Liver (tissue), 3 donors: Measurements from ENCODE around the gene RAD51.

Experiments
- EGR1 ChIP-seq, 2 donors: IDR thresholded peaks; 2 replicates each; pipeline ENCODE4 v1.6.1; 2016 to 2018; ENCODE audit warnings: antibody characterized with exemption in 2 of 2, low read depth in 2 of 2
- FOXA1 ChIP-seq: IDR thresholded peaks from 2 replicates; pipeline ENCODE4 v1.6.1; 2016; ENCODE audit warnings: antibody characterized with exemption
- GABPA ChIP-seq, 2 donors: IDR thresholded peaks in 1 of 2; conservative IDR thresholded peaks in 1 of 2; 2 replicates each; pipeline ENCODE4 v1.6.1; 2016; ENCODE audit warnings: antibody characterized with exemption in 2 of 2, mild to moderate bottlenecking in 1 of 2, moderate library complexity in 1 of 2
- JUND ChIP-seq, 2 donors: IDR thresholded peaks; 2 replicates each; pipeline ENCODE4 v1.6.1; 2016; ENCODE audit warnings: antibody characterized with exemption in 2 of 2
- NR2F2 ChIP-seq: IDR thresholded peaks from 2 replicates; pipeline ENCODE4 v1.6.1; 2016; ENCODE audit warnings: antibody characterized with exemption
- RAD21 ChIP-seq, 2 donors: IDR thresholded peaks; 2 replicates each; pipeline ENCODE4 v1.6.1; 2016; ENCODE audit warnings: antibody characterized with exemption in 2 of 2, mild to moderate bottlenecking in 2 of 2
- SP1 ChIP-seq: IDR thresholded peaks from 2 replicates; pipeline ENCODE4 v1.6.1; 2018; ENCODE audit warnings: antibody characterized with exemption, mild to moderate bottlenecking
- TAF1 ChIP-seq: conservative IDR thresholded peaks from 2 replicates; pipeline ENCODE4 v1.6.1; 2016; ENCODE audit warnings: antibody characterized with exemption, mild to moderate bottlenecking
- YY1 ChIP-seq: IDR thresholded peaks from 2 replicates; pipeline ENCODE4 v1.6.1; 2016; ENCODE audit warnings: antibody characterized with exemption, mild to moderate bottlenecking
- TF ChIP-seq, protein P1 (sequence below): fragments of 150-350 bp; IDR thresholded peaks from 2 replicates; pipeline ENCODE4 v1.5.1; 2017; ENCODE audit warnings: improper control_type of control experiment, low read depth, low read length; ENCODE audit not compliant: missing input control
- TF ChIP-seq, protein P2 (sequence below): IDR thresholded peaks from 2 replicates; pipeline ENCODE4 v1.6.1; 2016; ENCODE audit warnings: antibody characterized with exemption
- TF ChIP-seq, protein P3 (sequence below): IDR thresholded peaks from 2 replicates; pipeline ENCODE4 v1.6.1; 2016; ENCODE audit warnings: antibody characterized with exemption
- TF ChIP-seq, protein P4 (sequence below): IDR thresholded peaks from 2 replicates; pipeline ENCODE4 v1.6.1; 2016; ENCODE audit warnings: antibody characterized with exemption
- TF ChIP-seq, protein P5 (sequence below): IDR thresholded peaks from 2 replicates; pipeline ENCODE4 v1.6.1; 2016; ENCODE audit warnings: antibody characterized with exemption, mild to moderate bottlenecking
- donor health status: healthy.
- donor health status: healthy.

DNA sequence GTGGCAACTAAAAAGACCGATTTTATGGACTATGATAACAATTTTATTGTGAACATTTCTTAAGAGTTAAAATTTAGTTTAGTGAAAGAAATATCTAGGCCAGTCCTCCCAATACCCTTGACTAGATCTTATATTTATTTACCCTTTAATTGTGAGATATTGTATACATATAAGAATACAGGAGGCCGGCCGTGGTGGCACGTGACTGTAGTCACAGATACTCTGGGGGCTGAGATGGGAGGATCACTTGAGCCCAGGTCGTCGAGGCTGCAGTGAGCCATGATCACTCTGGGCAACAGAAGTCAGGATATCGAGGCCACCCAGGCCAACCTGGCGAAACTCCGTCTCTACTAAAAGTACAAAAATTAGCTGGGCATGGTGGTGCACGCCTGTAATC is 60.8 kb downstream of the RAD51 start:
- TF ChIP-seq, protein P1, sequence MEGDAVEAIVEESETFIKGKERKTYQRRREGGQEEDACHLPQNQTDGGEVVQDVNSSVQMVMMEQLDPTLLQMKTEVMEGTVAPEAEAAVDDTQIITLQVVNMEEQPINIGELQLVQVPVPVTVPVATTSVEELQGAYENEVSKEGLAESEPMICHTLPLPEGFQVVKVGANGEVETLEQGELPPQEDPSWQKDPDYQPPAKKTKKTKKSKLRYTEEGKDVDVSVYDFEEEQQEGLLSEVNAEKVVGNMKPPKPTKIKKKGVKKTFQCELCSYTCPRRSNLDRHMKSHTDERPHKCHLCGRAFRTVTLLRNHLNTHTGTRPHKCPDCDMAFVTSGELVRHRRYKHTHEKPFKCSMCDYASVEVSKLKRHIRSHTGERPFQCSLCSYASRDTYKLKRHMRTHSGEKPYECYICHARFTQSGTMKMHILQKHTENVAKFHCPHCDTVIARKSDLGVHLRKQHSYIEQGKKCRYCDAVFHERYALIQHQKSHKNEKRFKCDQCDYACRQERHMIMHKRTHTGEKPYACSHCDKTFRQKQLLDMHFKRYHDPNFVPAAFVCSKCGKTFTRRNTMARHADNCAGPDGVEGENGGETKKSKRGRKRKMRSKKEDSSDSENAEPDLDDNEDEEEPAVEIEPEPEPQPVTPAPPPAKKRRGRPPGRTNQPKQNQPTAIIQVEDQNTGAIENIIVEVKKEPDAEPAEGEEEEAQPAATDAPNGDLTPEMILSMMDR, result no peak
- TF ChIP-seq, protein P2, sequence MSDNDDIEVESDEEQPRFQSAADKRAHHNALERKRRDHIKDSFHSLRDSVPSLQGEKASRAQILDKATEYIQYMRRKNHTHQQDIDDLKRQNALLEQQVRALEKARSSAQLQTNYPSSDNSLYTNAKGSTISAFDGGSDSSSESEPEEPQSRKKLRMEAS, result no peak
- no peak for TF ChIP-seq TAF1
- TF ChIP-seq, protein P3, sequence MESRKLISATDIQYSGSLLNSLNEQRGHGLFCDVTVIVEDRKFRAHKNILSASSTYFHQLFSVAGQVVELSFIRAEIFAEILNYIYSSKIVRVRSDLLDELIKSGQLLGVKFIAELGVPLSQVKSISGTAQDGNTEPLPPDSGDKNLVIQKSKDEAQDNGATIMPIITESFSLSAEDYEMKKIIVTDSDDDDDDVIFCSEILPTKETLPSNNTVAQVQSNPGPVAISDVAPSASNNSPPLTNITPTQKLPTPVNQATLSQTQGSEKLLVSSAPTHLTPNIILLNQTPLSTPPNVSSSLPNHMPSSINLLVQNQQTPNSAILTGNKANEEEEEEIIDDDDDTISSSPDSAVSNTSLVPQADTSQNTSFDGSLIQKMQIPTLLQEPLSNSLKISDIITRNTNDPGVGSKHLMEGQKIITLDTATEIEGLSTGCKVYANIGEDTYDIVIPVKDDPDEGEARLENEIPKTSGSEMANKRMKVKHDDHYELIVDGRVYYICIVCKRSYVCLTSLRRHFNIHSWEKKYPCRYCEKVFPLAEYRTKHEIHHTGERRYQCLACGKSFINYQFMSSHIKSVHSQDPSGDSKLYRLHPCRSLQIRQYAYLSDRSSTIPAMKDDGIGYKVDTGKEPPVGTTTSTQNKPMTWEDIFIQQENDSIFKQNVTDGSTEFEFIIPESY, result no peak
- TF ChIP-seq RAD21 (IDR thresholded peaks at IDR 0.05), result no peak
- TF ChIP-seq, protein P4, sequence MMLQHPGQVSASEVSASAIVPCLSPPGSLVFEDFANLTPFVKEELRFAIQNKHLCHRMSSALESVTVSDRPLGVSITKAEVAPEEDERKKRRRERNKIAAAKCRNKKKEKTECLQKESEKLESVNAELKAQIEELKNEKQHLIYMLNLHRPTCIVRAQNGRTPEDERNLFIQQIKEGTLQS, result no peak
- no peak for TF ChIP-seq JUND (IDR thresholded peaks at IDR 0.05)
- TF ChIP-seq YY1, result no peak
- no peak for TF ChIP-seq GABPA (IDR thresholded peaks at IDR 0.05 in 1 of 2, conservative IDR thresholded peaks at IDR 0.05 in 1 of 2)
- TF ChIP-seq FOXA1, result no peak
- TF ChIP-seq, protein P5, sequence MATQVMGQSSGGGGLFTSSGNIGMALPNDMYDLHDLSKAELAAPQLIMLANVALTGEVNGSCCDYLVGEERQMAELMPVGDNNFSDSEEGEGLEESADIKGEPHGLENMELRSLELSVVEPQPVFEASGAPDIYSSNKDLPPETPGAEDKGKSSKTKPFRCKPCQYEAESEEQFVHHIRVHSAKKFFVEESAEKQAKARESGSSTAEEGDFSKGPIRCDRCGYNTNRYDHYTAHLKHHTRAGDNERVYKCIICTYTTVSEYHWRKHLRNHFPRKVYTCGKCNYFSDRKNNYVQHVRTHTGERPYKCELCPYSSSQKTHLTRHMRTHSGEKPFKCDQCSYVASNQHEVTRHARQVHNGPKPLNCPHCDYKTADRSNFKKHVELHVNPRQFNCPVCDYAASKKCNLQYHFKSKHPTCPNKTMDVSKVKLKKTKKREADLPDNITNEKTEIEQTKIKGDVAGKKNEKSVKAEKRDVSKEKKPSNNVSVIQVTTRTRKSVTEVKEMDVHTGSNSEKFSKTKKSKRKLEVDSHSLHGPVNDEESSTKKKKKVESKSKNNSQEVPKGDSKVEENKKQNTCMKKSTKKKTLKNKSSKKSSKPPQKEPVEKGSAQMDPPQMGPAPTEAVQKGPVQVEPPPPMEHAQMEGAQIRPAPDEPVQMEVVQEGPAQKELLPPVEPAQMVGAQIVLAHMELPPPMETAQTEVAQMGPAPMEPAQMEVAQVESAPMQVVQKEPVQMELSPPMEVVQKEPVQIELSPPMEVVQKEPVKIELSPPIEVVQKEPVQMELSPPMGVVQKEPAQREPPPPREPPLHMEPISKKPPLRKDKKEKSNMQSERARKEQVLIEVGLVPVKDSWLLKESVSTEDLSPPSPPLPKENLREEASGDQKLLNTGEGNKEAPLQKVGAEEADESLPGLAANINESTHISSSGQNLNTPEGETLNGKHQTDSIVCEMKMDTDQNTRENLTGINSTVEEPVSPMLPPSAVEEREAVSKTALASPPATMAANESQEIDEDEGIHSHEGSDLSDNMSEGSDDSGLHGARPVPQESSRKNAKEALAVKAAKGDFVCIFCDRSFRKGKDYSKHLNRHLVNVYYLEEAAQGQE, result no peak
- TF ChIP-seq SP1, result no peak
- no peak for TF ChIP-seq EGR1 (IDR thresholded peaks at IDR 0.05; ENCODE audit: low read depth in 2 of 2)
- TF ChIP-seq NR2F2, result no peak
